ENCODE results near the gene WIPF2. TPM values are rescaled to one million over a fixed set of nuclear protein-coding genes. Genes with fewer than 3 reads are reported as not detected.
A peak's percentile ranks its signal among the peaks of the same experiment; 100 is the strongest.

The WIPF2 gene
- total RNA-seq, 1 donor from 2014 or later, result 32.2 TPM

- Mint-ChIP-seq H3K4me3 (ENCODE audit: unreplicated experiment) (no peak overlapping the region), H3K27ac (ENCODE audit: unreplicated experiment) (no peak overlapping the region), H3K9me3 (ENCODE audit: unreplicated experiment) (no peaks in the 10 kb centered on the region), H3K4me1 (ENCODE audit: unreplicated experiment) (peaks cover 26% of the 10 kb centered on the region), H3K27me3 (ENCODE audit: unreplicated experiment) (peaks cover 6% of the 10 kb centered on the region), H3K36me3 (ENCODE audit: low read depth, unreplicated experiment) (no peaks in the 10 kb centered on the region)
- DNase-seq (ENCODE audit: low spot score), result no peak
- no peak for TF ChIP-seq CTCF (IDR thresholded peaks at IDR 0.05; ENCODE audit: unreplicated experiment)
These were observed 88.1 kb downstream of the WIPF2 start for GRCh38 chr17:40307001-40307730.

GRCh38 chr17:40307740-40308239 is 88.7 kb downstream of the WIPF2 start:
- no peak for DNase-seq (ENCODE audit: low spot score)
- H3K27me3 Mint-ChIP-seq (ENCODE audit: unreplicated experiment), result peaks cover 8% of the 10 kb centered on the region
- H3K9me3 Mint-ChIP-seq (ENCODE audit: unreplicated experiment), result no peaks in the 10 kb centered on the region
- H3K36me3 Mint-ChIP-seq (ENCODE audit: low read depth, unreplicated experiment), result no peaks in the 10 kb centered on the region
- H3K27ac Mint-ChIP-seq (ENCODE audit: unreplicated experiment), result no peak overlapping the region
- H3K4me3 Mint-ChIP-seq (ENCODE audit: unreplicated experiment), result no peak overlapping the region
- TF ChIP-seq CTCF (IDR thresholded peaks at IDR 0.05; ENCODE audit: unreplicated experiment), result no peak
- peaks cover 28% of the 10 kb centered on the region for H3K4me1 Mint-ChIP-seq (ENCODE audit: unreplicated experiment)

DNA sequence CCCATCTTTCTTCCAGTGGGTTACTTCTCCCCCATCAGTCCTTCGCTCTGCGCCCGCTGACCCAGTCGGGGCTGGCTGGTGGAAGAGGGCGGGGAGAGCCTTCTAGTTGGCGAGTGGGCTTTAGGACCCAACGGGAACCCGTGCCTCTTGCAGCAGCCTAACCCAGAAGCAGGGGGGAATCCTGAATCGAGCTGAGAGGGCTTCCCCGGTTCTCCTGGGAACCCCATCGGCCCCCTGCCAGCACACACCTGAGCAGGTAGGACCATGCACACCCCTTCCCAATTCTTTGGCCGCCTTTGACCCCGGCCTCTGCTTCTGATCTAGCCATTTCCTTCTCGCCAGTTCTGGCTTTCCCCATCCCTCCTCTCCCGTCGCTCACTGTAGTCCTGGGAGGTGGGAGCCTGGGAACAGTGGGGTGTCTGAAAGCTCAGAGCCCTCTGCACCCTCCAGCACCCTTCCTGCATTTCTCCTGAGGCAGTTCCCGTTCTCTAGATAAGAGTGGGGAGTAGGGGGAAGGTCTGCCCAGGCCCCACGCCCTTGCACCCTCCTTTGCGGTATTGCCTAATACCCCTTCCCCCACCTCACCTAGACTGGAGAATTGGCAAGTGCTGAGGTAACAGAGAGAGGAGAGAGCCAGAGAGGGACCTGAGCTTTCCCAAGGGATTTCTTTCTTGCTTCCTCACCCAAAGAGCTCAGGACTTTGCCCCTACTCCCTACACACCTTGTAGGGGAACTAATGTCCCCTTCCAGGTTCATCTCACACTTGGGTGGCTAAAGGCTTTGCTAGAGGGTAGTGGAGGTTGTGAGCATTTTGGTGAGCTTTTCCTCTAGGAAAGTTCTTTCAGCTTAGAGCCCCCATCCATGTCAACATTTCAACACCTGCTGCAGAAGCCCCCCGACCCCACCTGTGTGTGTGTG is 90.2 kb downstream of the WIPF2 start, which contains the start of gene RARA:
RARA (plus strand) TSS at position 150 of the 918 bp plus-strand sequence. CDS start 22,039 bp downstream, outside the sequence.
- Mint-ChIP-seq H3K4me3 (ENCODE audit: unreplicated experiment) (no peak within 1 kb of the TSS), H3K4me1 (ENCODE audit: unreplicated experiment) (peaks cover 26% of the 10 kb centered on the region), H3K27ac (ENCODE audit: unreplicated experiment) (no peak within 1 kb of the TSS), H3K9me3 (ENCODE audit: unreplicated experiment) (no peaks in the 10 kb centered on the region), H3K27me3 (ENCODE audit: unreplicated experiment) (peaks cover 11% of the 10 kb centered on the region), H3K36me3 (ENCODE audit: low read depth, unreplicated experiment) (no peaks in the 10 kb centered on the region)
- peak; percentile 55 for DNase-seq (ENCODE audit: low spot score)
- TF ChIP-seq CTCF (IDR thresholded peaks at IDR 0.05; ENCODE audit: unreplicated experiment), result no peak

DNA sequence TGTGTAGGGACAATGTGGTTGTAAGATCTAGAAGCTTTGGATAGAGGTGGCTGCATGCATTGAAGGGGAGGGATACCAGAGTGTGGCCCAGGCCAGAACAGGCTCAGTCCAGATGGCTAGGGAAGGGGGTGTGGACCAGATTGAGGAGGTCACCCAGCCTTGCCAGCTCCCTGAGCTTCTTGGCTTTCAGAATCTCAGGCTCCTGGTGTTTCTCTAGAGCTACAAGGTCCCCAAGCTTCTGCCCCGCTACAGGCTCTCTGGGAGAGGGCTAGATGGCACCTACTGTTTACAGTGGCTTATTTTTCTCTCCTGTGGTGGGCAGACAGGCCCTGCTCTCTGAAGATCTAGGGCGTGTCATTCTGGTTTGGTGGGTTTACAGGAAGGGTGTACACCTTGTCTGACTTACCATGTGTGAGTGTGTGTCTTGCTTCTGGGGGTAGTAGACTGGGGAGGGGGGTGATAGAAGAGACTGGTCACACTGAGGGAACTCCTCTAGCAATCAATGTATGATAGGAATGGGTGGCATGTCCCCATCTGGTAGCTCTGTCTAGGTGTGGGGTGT is 90.9 kb downstream of the WIPF2 start:
- DNase-seq (ENCODE audit: low spot score), result no peak
- TF ChIP-seq CTCF (IDR thresholded peaks at IDR 0.05; ENCODE audit: unreplicated experiment), result no peak
- Mint-ChIP-seq H3K27me3 (ENCODE audit: unreplicated experiment) (peaks cover 11% of the 10 kb centered on the region), H3K27ac (ENCODE audit: unreplicated experiment) (no peak overlapping the region), H3K9me3 (ENCODE audit: unreplicated experiment) (no peaks in the 10 kb centered on the region), H3K36me3 (ENCODE audit: low read depth, unreplicated experiment) (no peaks in the 10 kb centered on the region), H3K4me3 (ENCODE audit: unreplicated experiment) (peak overlapping the region; percentile 48), H3K4me1 (ENCODE audit: unreplicated experiment) (peaks cover 26% of the 10 kb centered on the region)
